ENCODE data around the gene PRKAR2A.
A peak's percentile ranks its signal among the peaks of the same experiment; 100 is the strongest.
"Not testable (repeated sequence)": the region's sequence is repeated elsewhere in the genome, so short reads cannot be mapped to it uniquely, and the experiment has no call there.

PRKAR2A gene

GRCh38 chr3:48855681-48856447 is 8.2 kb upstream of the PRKAR2A start:
- FAIRE-seq (no peak), DNase-seq (ENCODE audit: insufficient read length, low spot score) (no peak)
- TF ChIP-seq POLR2A (IDR thresholded peaks at IDR 0.05; ENCODE audit: low read depth, low read length) = no peak

GRCh38 chr3:48852151-48852550 is 4.5 kb upstream of the PRKAR2A start:
- FAIRE-seq (no peak), DNase-seq (ENCODE audit: insufficient read length, low spot score) (no peak)
- TF ChIP-seq POLR2A (IDR thresholded peaks at IDR 0.05; ENCODE audit: low read depth, low read length) = no peak

GRCh38 chr3:48851407-48851806 is 3.7 kb upstream of the PRKAR2A start:
- FAIRE-seq (no peak), DNase-seq (ENCODE audit: insufficient read length, low spot score) (no peak)
- TF ChIP-seq POLR2A (IDR thresholded peaks at IDR 0.05; ENCODE audit: low read depth, low read length) = no peak

DNA sequence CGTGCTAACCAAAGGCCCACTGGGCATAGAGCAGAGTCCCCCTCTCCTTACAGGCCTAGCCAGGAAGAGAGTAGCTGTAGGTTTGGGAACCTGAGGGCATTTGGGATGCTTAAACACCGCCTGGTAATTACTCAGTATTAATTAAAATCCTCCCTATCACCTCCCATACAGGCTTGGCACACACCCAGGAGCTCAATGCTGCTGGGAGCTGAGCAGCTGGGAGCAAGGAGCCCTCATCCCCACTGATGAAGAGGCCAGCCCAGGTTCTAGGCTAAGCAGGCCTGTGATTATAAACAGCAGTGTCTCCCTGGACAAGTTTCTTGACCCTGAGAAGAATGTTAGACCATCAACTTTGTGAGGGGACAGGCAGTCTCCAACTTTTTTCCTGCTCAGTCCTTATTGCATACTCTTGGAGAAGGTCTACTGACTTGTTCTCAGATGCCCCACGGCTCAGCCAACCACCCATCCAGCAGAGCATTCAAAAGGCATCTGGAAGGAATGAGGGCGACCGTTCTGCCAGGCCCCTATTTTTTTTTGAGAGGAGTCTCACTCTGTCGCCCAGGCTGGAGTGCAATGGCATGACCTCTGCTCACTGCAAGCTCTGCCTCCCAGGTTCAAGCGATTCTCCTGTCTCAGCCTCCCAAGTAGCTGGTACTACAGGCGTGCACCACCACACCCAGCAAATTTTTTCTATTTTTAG is 1.3 kb upstream of the PRKAR2A start:
- DNase-seq (ENCODE audit: insufficient read length, low spot score) (no peak), FAIRE-seq (no peak)
- TF ChIP-seq POLR2A (IDR thresholded peaks at IDR 0.05; ENCODE audit: low read depth, low read length) = no peak

DNA sequence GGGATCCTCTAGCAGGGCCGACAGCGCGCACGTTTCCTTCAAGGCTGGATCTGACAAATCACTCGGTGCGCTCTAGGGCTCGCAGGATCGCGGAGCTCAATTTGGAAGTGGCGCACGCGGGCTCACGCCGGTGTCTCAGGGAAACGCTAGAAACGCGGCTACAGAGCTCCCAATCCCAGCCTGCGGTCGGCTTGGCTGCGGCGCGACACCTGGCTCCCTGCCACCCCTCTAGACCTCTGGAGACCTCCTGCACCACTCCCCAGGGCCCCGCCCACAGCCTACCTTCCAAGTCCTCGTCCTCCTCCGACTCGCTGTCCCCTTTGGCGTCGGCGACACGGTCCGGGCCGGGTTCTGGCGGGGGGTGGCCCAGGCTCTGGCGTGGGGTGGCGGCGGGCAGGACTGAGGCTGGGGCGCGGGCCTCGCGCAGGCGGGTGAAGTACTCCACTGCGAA is 596 bp downstream of the PRKAR2A start:
- TF ChIP-seq POLR2A (IDR thresholded peaks at IDR 0.05; ENCODE audit: low read depth, low read length) = peak; percentile 42; the same call in 1 of the 2 replicates
- peak; percentile 59 for DNase-seq (ENCODE audit: insufficient read length, low spot score)
- FAIRE-seq = no peak

DNA sequence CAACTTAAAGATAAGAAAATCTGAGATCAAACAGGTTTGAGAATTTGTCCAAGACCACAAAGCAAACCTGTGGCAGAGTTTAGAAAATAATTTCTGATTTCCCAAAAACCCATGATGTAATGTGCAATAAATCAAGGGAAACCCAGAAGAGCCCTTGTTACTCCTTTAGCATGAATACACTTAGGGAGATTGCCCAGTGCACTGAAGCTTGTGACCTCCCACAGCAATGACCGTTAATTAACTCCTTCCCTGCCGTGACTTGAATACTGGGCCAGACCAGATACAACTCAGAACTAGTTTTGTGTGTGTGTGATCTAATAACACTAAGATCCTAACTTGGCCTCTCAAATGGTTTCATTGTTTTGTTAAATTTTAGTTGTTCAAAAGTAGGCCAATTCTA is 2.5 kb downstream of the PRKAR2A start:
- DNase-seq (ENCODE audit: insufficient read length, low spot score) (no peak), FAIRE-seq (no peak)
- TF ChIP-seq POLR2A (IDR thresholded peaks at IDR 0.05; ENCODE audit: low read depth, low read length) = no peak

GRCh38 chr3:48837163-48837562 is 10.5 kb downstream of the PRKAR2A start:
- TF ChIP-seq POLR2A (IDR thresholded peaks at IDR 0.05; ENCODE audit: low read depth, low read length) = no peak
- FAIRE-seq (no peak), DNase-seq (ENCODE audit: insufficient read length, low spot score) (no peak)

DNA sequence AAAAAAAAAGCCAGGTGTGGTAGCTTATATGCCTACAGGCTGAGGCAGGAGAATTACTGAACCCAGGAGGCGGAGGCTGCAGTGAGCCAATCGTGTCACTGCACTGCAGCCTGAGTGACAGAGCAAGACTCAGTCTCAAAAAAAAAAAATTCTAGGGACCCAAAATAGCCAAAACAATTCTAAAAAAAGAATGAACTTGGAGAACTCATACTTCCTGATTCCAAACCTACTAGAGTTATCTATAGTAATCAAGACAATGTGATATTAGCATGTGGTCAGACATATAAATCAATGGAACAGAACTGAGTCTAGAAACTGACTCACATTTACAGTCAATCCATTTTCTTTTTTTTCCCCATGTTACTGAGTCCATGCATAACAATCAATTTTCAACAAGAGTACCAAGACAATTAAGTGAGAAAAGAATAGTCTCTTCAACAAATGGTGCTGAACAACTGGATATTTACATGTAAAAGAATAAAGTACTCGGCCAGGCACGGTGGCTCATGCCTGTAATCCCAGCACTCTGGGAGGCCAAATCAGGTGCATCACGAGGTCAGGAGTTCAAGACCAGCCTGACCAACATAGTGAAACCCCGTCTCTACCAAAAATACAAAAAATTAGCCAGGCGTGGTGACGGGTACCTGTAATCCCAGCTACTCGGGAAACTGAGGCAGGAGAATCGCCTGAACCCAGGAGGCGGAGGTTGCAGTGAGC is 11.9 kb downstream of the PRKAR2A start:
- no peak for TF ChIP-seq POLR2A (IDR thresholded peaks at IDR 0.05; ENCODE audit: low read depth, low read length)
- FAIRE-seq (no peak), DNase-seq (ENCODE audit: insufficient read length, low spot score) (no peak)

DNA sequence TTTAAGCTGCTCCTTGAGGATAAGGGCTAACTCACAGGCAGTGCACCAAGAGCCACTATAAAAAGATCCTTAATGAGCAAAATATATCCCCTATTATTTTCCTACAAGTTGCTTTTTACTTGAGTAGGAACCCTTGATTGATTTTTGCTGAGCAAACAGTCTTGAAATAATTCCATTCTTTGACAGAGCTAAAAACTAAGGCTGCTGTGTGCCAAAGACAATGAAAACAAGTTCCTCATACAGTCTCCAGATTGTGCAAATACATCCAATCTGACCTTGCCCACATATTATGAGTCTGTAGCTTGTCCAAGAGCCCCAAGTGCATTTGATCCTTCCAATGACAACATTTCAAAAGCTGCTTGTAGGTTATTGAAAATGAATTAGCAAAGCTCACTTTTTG is 15.0 kb downstream of the PRKAR2A start:
- DNase-seq (ENCODE audit: insufficient read length, low spot score) = no peak
- FAIRE-seq = no peak
- no peak for TF ChIP-seq POLR2A (IDR thresholded peaks at IDR 0.05; ENCODE audit: low read depth, low read length)

- DNase-seq (ENCODE audit: insufficient read length, low spot score) = no peak
- FAIRE-seq = no peak
- no peak for TF ChIP-seq POLR2A (IDR thresholded peaks at IDR 0.05; ENCODE audit: low read depth, low read length)
Measured at GRCh38 chr3:48830715-48831114, 17.0 kb downstream of the PRKAR2A start.

DNA sequence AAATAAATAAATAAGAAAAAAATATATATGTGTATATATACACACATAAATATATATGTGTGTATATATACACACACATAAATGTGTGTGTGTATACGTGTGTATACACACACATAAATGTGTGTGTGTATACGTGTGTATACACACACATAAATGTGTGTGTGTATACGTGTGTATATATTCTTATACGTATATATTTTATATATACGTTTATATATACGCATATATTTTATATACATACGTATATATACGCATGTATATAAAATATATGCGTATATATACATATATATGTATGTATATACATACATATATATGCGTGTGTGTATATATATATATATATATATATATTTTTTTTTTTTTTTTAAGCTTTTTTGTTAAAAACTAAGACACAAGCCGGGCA is 18.1 kb downstream of the PRKAR2A start:
- not testable (repeated sequence) for DNase-seq (ENCODE audit: insufficient read length, low spot score); FAIRE-seq

DNA sequence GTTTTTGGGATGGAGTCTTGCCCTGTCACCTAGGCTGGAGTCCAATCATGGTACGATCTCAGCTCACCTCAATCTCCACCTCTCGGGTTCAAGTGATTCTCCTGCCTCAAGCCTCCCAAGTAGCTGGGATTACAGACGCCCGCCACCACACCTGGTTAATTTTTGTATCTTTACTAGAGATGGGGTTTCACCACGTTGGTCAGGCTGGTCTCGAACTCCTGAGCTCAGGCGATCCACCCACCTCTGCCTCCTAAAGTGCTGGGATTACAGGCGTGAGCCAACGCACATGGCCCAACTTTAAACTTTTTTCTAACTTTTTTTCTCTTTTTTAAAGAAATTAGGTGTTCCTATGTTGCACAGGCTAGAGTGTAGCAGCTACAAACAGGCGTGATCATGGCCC is 19.8 kb downstream of the PRKAR2A start:
- not testable (repeated sequence) for DNase-seq (ENCODE audit: insufficient read length, low spot score); FAIRE-seq

DNA sequence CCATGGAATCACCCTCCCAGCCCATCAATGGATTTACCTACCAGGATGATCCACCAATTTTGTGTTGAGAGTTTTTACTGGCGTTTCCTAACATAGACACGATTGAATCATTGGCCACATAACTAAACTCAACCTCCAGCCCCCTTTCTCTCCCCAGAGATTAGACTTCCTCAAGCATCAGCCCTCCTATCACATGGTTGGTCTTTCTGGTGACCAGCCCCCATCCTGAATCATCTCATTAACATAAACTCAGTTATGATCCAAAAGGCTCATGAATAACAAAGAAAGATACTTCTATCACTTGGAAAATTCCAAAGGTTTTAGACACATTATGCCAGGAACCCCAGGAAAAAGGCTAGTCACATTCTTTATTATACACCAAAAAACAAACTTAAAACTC is 21.2 kb downstream of the PRKAR2A start:
- no peak for DNase-seq (ENCODE audit: insufficient read length, low spot score)
- no peak for TF ChIP-seq POLR2A (IDR thresholded peaks at IDR 0.05; ENCODE audit: low read depth, low read length)
- peak; percentile 72 for FAIRE-seq

GRCh38 chr3:48820612-48821324 is 26.9 kb downstream of the PRKAR2A start:
- no peak for FAIRE-seq
- no peak for DNase-seq (ENCODE audit: insufficient read length, low spot score)
- TF ChIP-seq POLR2A (IDR thresholded peaks at IDR 0.05; ENCODE audit: low read depth, low read length) = no peak

All from H54 (cell line).